IPS-18c (cell line): ENCODE data around the gene TMEM132D.

Experiments used
- H3K4me3 ChIP-seq: 2 replicates; pipeline ENCODE4 v1.7.0; 2013; ENCODE audit warnings: low read depth, mild to moderate bottlenecking, low read length, moderate library complexity; ENCODE audit not compliant: insufficient read depth
- H3K9me3 ChIP-seq: one replicate; pipeline ENCODE4 v1.6.1; 2013; ENCODE audit warnings: mild to moderate bottlenecking, low read length, moderate library complexity; ENCODE audit not compliant: control insufficient read depth, insufficient read depth

Gene TMEM132D

DNA sequence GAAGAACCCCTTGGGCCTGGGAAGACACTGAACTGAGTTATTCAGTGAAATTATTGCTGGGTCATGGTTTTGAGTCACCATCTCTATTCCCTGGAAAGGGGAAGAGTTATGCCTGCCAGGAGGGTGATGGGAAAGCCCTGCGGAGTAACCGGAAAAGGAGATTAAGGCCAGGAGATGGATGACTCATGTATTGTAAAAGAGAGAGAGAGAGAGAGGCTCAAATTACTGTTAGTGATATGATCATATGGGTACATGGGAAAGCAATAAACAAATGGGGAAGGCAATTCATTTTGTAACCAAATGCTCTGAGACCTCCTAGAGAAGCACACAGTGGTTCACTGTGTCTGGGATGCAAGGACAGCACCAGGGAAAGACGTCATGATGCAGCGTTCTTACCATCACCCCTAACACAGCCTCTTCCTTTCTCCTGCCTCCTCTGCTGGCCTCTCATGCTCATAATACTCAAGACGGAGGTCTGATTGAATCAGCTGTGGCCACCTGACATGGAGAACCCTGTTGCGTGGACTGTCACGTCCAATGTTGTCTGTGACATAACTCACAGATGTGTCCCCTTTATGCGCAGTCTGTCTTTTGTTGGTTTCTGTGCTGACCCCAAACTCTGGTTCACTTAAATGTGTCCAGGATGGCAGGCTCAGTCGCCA lies 243.7 kb downstream of the TMEM132D start:
- H3K9me3 ChIP-seq = no peaks in the 10 kb centered on the region
- no peak overlapping the region for H3K4me3 ChIP-seq

DNA sequence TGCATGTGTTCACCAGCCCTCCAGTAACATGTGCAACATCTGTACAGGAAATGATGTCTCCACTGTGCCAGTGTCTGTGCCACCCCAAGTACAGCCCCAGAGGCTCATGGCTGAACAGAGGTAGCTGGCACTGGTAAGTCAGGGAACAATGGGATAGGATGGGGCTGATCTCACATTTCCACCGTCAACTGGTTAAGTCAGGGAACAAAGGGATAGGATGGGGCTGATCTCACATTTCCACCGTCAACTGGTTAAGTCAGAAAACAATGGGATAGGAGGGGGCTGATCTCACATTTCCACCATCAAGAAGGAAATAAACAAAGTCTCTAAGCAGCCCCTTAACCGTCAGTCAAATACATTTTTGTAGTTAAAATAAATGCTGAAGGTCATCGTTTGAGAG lies 246.6 kb downstream of the TMEM132D start:
- H3K9me3 ChIP-seq = no peaks in the 10 kb centered on the region

GRCh38 chr12:129651951-129652350 lies 251.9 kb downstream of the TMEM132D start:
- Histone ChIP-seq H3K4me3 (no peak overlapping the region), H3K9me3 (no peaks in the 10 kb centered on the region)

More for the DNA sequence above, 246.6 kb downstream of the TMEM132D start:
- H3K4me3 ChIP-seq = no peak overlapping the region

GRCh38 chr12:129641926-129642325 lies 261.9 kb downstream of the TMEM132D start:
- Histone ChIP-seq H3K4me3 (no peak overlapping the region), H3K9me3 (no peaks in the 10 kb centered on the region)

GRCh38 chr12:129635021-129635685 lies 268.7 kb downstream of the TMEM132D start:
- no peaks in the 10 kb centered on the region for H3K9me3 ChIP-seq
- H3K4me3 ChIP-seq = no peak overlapping the region

- Histone ChIP-seq H3K4me3 (no peak overlapping the region), H3K9me3 (no peaks in the 10 kb centered on the region)
These were observed 272.5 kb downstream of the TMEM132D start for GRCh38 chr12:129631316-129631715.

- Histone ChIP-seq H3K4me3 (no peak overlapping the region), H3K9me3 (no peaks in the 10 kb centered on the region)
These were observed 273.9 kb downstream of the TMEM132D start for GRCh38 chr12:129629901-129630300.

DNA sequence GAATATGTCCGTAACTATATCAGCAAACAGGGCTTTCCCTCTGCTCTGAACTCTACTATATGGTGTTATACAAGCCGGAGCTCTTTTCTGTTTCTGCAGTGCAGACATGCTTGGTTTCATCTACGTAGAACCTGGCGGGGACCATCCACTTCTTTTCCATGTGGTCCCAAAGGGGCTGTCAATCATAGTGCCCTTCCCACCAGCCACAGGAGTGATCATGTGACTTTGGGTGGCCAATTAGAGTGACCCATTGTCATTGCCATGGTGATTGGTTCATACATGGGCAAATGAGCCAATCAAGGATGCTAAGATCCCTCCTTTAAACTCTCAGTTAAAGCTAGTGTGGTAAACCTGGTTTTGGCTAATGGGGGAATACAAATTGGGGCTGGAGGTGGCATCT lies 281.3 kb downstream of the TMEM132D start:
- Histone ChIP-seq H3K4me3 (no peak overlapping the region), H3K9me3 (no peaks in the 10 kb centered on the region)

GRCh38 chr12:129619271-129619670 lies 284.6 kb downstream of the TMEM132D start:
- Histone ChIP-seq H3K4me3 (no peak overlapping the region), H3K9me3 (no peaks in the 10 kb centered on the region)

- no peak overlapping the region for H3K4me3 ChIP-seq
These were observed 286.0 kb downstream of the TMEM132D start for GRCh38 chr12:129617849-129618248.

DNA sequence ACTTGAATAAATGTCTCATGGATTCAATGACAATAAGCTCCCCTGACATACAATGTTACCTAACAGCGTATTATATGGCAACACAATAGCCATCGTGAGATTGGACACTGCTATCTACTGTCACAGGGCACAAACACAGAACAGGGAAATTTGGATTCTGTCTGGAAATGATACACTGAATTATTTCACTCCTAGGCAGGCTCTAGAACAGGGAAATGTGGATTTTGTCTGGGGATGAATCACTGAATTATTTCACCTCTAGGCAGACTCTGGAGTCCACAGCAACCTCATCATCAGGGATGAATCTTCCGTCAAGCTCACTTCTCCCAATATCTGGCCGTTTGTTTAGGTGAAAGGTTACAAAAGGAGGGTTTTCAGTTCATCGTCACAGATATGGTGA lies 288.8 kb downstream of the TMEM132D start:
- no peaks in the 10 kb centered on the region for H3K9me3 ChIP-seq
- H3K4me3 ChIP-seq = no peak overlapping the region

More at GRCh38 chr12:129617849-129618248, 286.0 kb downstream of the TMEM132D start:
- H3K9me3 ChIP-seq = no peaks in the 10 kb centered on the region

DNA sequence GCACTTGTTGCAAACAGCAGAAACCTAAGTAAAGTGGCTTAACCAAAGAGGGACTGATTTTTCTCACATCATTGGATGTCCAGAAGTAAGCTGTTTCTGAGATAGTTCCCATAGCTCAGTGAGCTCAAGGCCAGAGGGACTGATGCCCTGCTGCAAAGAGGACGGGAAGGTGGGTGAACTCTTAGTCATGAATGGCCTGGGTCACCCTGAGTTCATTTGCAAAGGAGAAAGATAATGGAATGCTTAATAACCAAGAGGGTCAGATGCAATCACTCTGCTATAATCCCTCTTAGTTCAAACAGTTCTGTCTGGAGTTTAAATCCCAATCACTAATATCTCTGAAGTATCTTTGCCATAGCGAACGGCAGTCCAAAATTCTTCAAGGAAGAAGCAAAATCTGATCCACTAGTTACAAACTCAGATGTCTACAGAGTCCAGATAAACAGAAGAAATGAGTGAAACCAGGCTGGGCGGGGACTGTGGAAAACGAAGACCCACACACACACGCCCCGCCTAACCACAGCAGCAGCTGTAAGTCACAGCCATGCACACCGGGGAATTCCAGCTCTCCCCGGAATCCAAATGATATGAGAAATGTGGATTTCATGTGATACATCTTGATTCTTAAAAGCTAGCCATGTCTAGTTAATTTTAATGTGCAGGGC lies 289.5 kb downstream of the TMEM132D start:
- Histone ChIP-seq H3K4me3 (no peak overlapping the region), H3K9me3 (no peaks in the 10 kb centered on the region)

GRCh38 chr12:129613314-129613713 lies 290.5 kb downstream of the TMEM132D start:
- Histone ChIP-seq H3K9me3 (no peaks in the 10 kb centered on the region), H3K4me3 (no peak overlapping the region)

DNA sequence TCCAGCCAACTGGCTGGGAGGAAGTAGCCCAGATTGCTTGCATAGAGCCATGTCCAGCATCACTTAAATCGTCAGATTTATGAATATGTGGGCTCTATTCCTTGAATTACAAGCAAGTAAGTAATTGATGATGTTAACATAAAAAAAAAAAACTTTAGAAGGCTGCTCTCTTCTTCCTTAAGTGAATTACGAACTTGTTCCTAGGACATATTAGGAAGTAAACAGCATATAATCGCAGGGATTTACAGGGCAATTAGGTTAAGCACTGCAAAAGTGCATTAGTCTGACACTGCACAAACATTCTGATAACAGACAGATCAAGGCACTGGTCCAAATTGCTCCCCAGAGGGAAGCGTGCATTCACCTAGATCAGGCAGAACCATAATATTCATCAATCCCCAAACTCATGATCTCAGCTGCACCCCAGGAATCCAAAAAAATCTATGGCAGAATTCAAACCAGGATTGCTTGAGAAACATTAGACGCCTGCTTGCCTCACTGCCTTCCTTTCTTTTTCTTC lies 293.2 kb downstream of the TMEM132D start:
- no peaks in the 10 kb centered on the region for H3K9me3 ChIP-seq
- H3K4me3 ChIP-seq = no peak overlapping the region

GRCh38 chr12:129607756-129608155 lies 296.1 kb downstream of the TMEM132D start:
- no peaks in the 10 kb centered on the region for H3K9me3 ChIP-seq
- no peak overlapping the region for H3K4me3 ChIP-seq

GRCh38 chr12:129607301-129607700 lies 296.5 kb downstream of the TMEM132D start:
- Histone ChIP-seq H3K9me3 (no peaks in the 10 kb centered on the region), H3K4me3 (no peak overlapping the region)

DNA sequence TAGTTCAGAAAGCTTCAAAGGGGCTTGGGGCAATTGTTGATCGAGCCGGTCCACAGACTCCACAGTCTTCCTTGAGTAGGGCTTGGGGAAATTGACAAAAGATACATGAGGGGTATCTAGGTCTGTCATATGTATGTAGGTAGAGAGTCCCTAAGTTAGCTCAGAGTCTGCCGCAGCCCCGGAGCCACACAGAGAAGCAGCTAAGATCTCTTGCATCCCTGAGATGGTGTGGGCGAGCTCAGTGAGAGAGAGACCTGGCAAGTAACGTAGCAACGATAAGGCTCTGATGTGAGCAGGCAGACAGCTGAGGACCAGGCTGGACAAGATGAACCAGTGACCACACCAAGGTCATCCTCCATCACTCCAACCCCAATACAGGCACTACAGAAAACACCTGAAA lies 297.6 kb downstream of the TMEM132D start:
- H3K4me3 ChIP-seq = no peak overlapping the region
- no peaks in the 10 kb centered on the region for H3K9me3 ChIP-seq

GRCh38 chr12:129605666-129606065 lies 298.2 kb downstream of the TMEM132D start:
- Histone ChIP-seq H3K4me3 (no peak overlapping the region), H3K9me3 (no peaks in the 10 kb centered on the region)
